Nephron (organoid): ENCODE data around the gene SLC9A1.
A peak's percentile ranks its signal among the peaks of the same experiment; 100 is the strongest.
"Not testable (repeated sequence)": the region's sequence is repeated elsewhere in the genome, so short reads cannot be mapped to it uniquely, and the experiment has no call there.

ENCODE experiments used
- H3K27ac Mint-ChIP-seq, 3 experiments: 2 replicates each; pipeline ENCODE4 v1.8.0; 2020; ENCODE audit warnings: mixed read lengths in 3 of 3, mild to moderate bottlenecking in 2 of 3, moderate library complexity in 1 of 3
- H3K27me3 Mint-ChIP-seq: 2 replicates; pipeline ENCODE4 v1.8.0; 2021; ENCODE audit warnings: low read depth, mild to moderate bottlenecking, moderate library complexity, mixed read lengths
- H3K36me3 Mint-ChIP-seq: 2 replicates; pipeline ENCODE4 v1.8.0; 2020; ENCODE audit warnings: low read depth, mixed read lengths
- H3K4me1 Mint-ChIP-seq: 2 replicates; pipeline ENCODE4 v1.8.0; 2020; ENCODE audit warnings: mixed read lengths
- H3K4me3 Mint-ChIP-seq, 3 experiments: 2 replicates each; pipeline ENCODE4 v1.8.0; 2020; ENCODE audit warnings: mild to moderate bottlenecking in 3 of 3, mixed read lengths in 3 of 3, moderate library complexity in 2 of 3
- H3K9me3 Mint-ChIP-seq: 2 replicates; pipeline ENCODE4 v1.8.0; 2020; ENCODE audit warnings: mixed read lengths
- CTCF ChIP-seq, 3 experiments: fragments of 200-600 bp; sonication (generic); IDR thresholded peaks; one replicate each; pipeline ENCODE4 v1.5.0; 2021; ENCODE audit warnings: antibody characterized with exemption in 3 of 3; ENCODE audit not compliant: unreplicated experiment in 3 of 3

The SLC9A1 gene

GRCh38 chr1:27132147-27132546, 22.8 kb downstream of the SLC9A1 start:
- H3K9me3 Mint-ChIP-seq: no peaks in the 10 kb centered on the region
- H3K4me1 Mint-ChIP-seq: peaks cover 8% of the 10 kb centered on the region
- H3K27ac Mint-ChIP-seq: peak overlapping the region in 1 of 3 experiments; percentile 59
- H3K36me3 Mint-ChIP-seq: no peaks in the 10 kb centered on the region
- no peak overlapping the region for H3K4me3 Mint-ChIP-seq
- no peak for TF ChIP-seq CTCF (IDR thresholded peaks at IDR 0.05; ENCODE audit: unreplicated experiment in 3 of 3)
- H3K27me3 Mint-ChIP-seq: no peaks in the 10 kb centered on the region

GRCh38 chr1:27130798-27131197, 24.1 kb downstream of the SLC9A1 start:
- no peaks in the 10 kb centered on the region for H3K36me3 Mint-ChIP-seq
- TF ChIP-seq CTCF (IDR thresholded peaks at IDR 0.05; ENCODE audit: unreplicated experiment in 3 of 3): no peak
- no peaks in the 10 kb centered on the region for H3K27me3 Mint-ChIP-seq

GRCh38 chr1:27129225-27129624, 25.7 kb downstream of the SLC9A1 start:
- H3K36me3 Mint-ChIP-seq: no peaks in the 10 kb centered on the region
- no peaks in the 10 kb centered on the region for H3K27me3 Mint-ChIP-seq
- no peaks in the 10 kb centered on the region for H3K9me3 Mint-ChIP-seq
- TF ChIP-seq CTCF (IDR thresholded peaks at IDR 0.05; ENCODE audit: unreplicated experiment in 3 of 3): no peak
- H3K4me3 Mint-ChIP-seq: no peak overlapping the region
- no peak overlapping the region for H3K27ac Mint-ChIP-seq
- peaks cover 5% of the 10 kb centered on the region for H3K4me1 Mint-ChIP-seq

More at GRCh38 chr1:27130798-27131197, 24.1 kb downstream of the SLC9A1 start:
- H3K9me3 Mint-ChIP-seq: no peaks in the 10 kb centered on the region
- no peaks in the 10 kb centered on the region for H3K4me1 Mint-ChIP-seq
- H3K4me3 Mint-ChIP-seq: no peak overlapping the region
- H3K27ac Mint-ChIP-seq: no peak overlapping the region

- no peaks in the 10 kb centered on the region for H3K9me3 Mint-ChIP-seq
- H3K27ac Mint-ChIP-seq: no peak overlapping the region
- H3K36me3 Mint-ChIP-seq: no peaks in the 10 kb centered on the region
- H3K4me1 Mint-ChIP-seq: peaks cover 8% of the 10 kb centered on the region
- H3K27me3 Mint-ChIP-seq: no peaks in the 10 kb centered on the region
- no peak overlapping the region for H3K4me3 Mint-ChIP-seq
- TF ChIP-seq CTCF (IDR thresholded peaks at IDR 0.05; ENCODE audit: unreplicated experiment in 3 of 3): peak in 1 of 3 experiments; percentile 10
Measured at GRCh38 chr1:27127419-27127818, 27.5 kb downstream of the SLC9A1 start.

GRCh38 chr1:27126391-27126790, 28.5 kb downstream of the SLC9A1 start:
- peaks cover 12% of the 10 kb centered on the region for H3K4me1 Mint-ChIP-seq

GRCh38 chr1:27125125-27125524, 29.8 kb downstream of the SLC9A1 start:
- not testable (repeated sequence) for H3K9me3 Mint-ChIP-seq, H3K27me3 Mint-ChIP-seq, H3K4me3 Mint-ChIP-seq, H3K36me3 Mint-ChIP-seq
- peaks cover 20% of the 10 kb centered on the region for H3K4me1 Mint-ChIP-seq
- peak overlapping the region in 1 of 3 experiments; percentile 36 for H3K27ac Mint-ChIP-seq

More at GRCh38 chr1:27126391-27126790, 28.5 kb downstream of the SLC9A1 start:
- no peak for TF ChIP-seq CTCF (IDR thresholded peaks at IDR 0.05; ENCODE audit: unreplicated experiment in 3 of 3)
- no peaks in the 10 kb centered on the region for H3K27me3 Mint-ChIP-seq
- no peak overlapping the region for H3K27ac Mint-ChIP-seq
- no peak overlapping the region for H3K4me3 Mint-ChIP-seq
- no peaks in the 10 kb centered on the region for H3K9me3 Mint-ChIP-seq
- H3K36me3 Mint-ChIP-seq: no peaks in the 10 kb centered on the region
